PC-3 (cell line): ENCODE data around the gene DYNLT2. TPM values are rescaled to one million over a fixed set of nuclear protein-coding genes. Genes with fewer than 3 reads are reported as not detected.

Experiments
- ATAC-seq: fragments of 200-7000 bp; cut with Tn5 transposase; 2 replicates; pipeline ENCODE4 v1.9.1; 2020; ENCODE audit warnings: mild to moderate bottlenecking, moderate library complexity
- BruUV-seq: library from RNA; stranded (reverse); fragments of 400-500 nt; replicated peaks from 2 replicates; lab custom pipeline; 2021; lab: Mats Ljungman, UMichigan
- CTCF ChIA-PET: fragments of 300-600 bp; sonication (Branson Sonifier 250); formaldehyde crosslinking; loops from one replicate; lab custom pipeline; 2022; ENCODE audit warnings: antibody characterized with exemption; lab: Charles Lee
- POLR2A ChIA-PET: fragments of 300-600 bp; sonication (Branson Sonifier 250); formaldehyde crosslinking; loops from one replicate; lab custom pipeline; 2022; ENCODE audit warnings: antibody characterized with exemption; ENCODE audit not compliant: unreplicated experiment; lab: Charles Lee
- DNase-seq: peaks from one replicate; pipeline ENCODE4 v3.0.0-alpha.2; 2015
- H2AFZ ChIP-seq: fragments of 300-600 bp; sonication (generic); 2 replicates; pipeline ENCODE4 v1.6.0; 2016; ENCODE audit warnings: antibody characterized with exemption, low read length
- H3F3A ChIP-seq: fragments of 300-600 bp; sonication (generic); one replicate; pipeline ENCODE4 v1.6.0; 2017; ENCODE audit warnings: antibody characterized with exemption, low read length, control low read depth, mild to moderate bottlenecking; ENCODE audit not compliant: unreplicated experiment
- H3K27ac ChIP-seq: fragments of 300-600 bp; sonication (generic); 2 replicates; pipeline ENCODE4 v1.5.1; 2016; ENCODE audit warnings: mild to moderate bottlenecking, low read length
- H3K27me3 ChIP-seq: fragments of 300-600 bp; sonication (generic); 2 replicates; pipeline ENCODE4 v1.6.1; 2016; ENCODE audit warnings: low read length, mixed read lengths
- H3K36me3 ChIP-seq: fragments of 300-600 bp; sonication (generic); 2 replicates; pipeline ENCODE4 v1.6.1; 2016; ENCODE audit warnings: low read depth, mixed run types, low read length, mixed read lengths
- H3K4me1 ChIP-seq: fragments of 300-600 bp; sonication (generic); 2 replicates; pipeline ENCODE4 v1.5.1; 2016; ENCODE audit warnings: low read length; ENCODE audit not compliant: insufficient read depth
- H3K4me2 ChIP-seq: fragments of 300-600 bp; sonication (generic); 2 replicates; pipeline ENCODE4 v1.6.0; 2016; ENCODE audit warnings: low read length
- H3K4me3 ChIP-seq: fragments of 300-600 bp; sonication (generic); 2 replicates; pipeline ENCODE4 v1.5.1; 2016; ENCODE audit warnings: mild to moderate bottlenecking, low read length, mixed read lengths
- H3K79me2 ChIP-seq: fragments of 300-600 bp; sonication (generic); 2 replicates; pipeline ENCODE4 v1.6.1; 2017; ENCODE audit warnings: low read length, mixed read lengths
- H3K9ac ChIP-seq: fragments of 300-600 bp; sonication (generic); 2 replicates; pipeline ENCODE4 v1.6.0; 2016; ENCODE audit warnings: mild to moderate bottlenecking, low read length
- H3K9me2 ChIP-seq: fragments of 300-600 bp; sonication (generic); replicated peaks from 2 replicates; pipeline ENCODE4 v1.6.1; 2016; ENCODE audit warnings: mixed run types, low read length, mixed read lengths
- H3K9me3 ChIP-seq: fragments of 300-600 bp; sonication (generic); 2 replicates; pipeline ENCODE4 v1.6.1; 2016; ENCODE audit warnings: low read length, mixed read lengths
- H4K20me1 ChIP-seq: fragments of 300-600 bp; sonication (generic); 2 replicates; pipeline ENCODE4 v1.6.1; 2016; ENCODE audit warnings: low read length, mixed read lengths
- CTCF ChIP-seq: fragments of 300-600 bp; sonication (generic); conservative IDR thresholded peaks from 2 replicates; pipeline ENCODE4 v1.5.1; 2017; ENCODE audit warnings: antibody characterized with exemption, low read depth, mild to moderate bottlenecking, low read length
- EZH2 ChIP-seq: fragments of 300-600 bp; sonication (generic); IDR thresholded peaks from one replicate; pipeline ENCODE4 v1.6.1; 2017; ENCODE audit warnings: antibody characterized with exemption, mild to moderate bottlenecking, low read length; ENCODE audit not compliant: unreplicated experiment
- EZH2phosphoT487 ChIP-seq: fragments of 300-600 bp; sonication (generic); IDR thresholded peaks from 2 replicates; pipeline ENCODE4 v1.6.1; 2018; ENCODE audit warnings: mild to moderate bottlenecking, antibody characterized with exemption, low read length, borderline replicate concordance
- intact Hi-C: fragments of 100-400 bp; cut with micrococcal nuclease; formaldehyde crosslinking; loops from 2 replicates; pipeline ENCODE4 v1.9.0; 2023
- total RNA-seq: library from RNA; depleted of rRNA; stranded (reverse); fragments of >200 nt; gene quantifications from 2 replicates; pipeline ENCODE4 v1.2.3, GENCODE V29; 2014

The DYNLT2 gene
- total RNA-seq, 1 experiment from 2014 or later = 0.51 TPM

- Histone ChIP-seq H3K4me2 (no peak overlapping the region), H2AFZ (no peak overlapping the region), H3F3A (no peaks in the 10 kb centered on the region), H4K20me1 (no peaks in the 10 kb centered on the region), H3K36me3 (no peaks in the 10 kb centered on the region), H3K9me2 (no peaks in the 10 kb centered on the region), H3K27ac (no peak overlapping the region), H3K9ac (no peak overlapping the region), H3K9me3 (no peaks in the 10 kb centered on the region), H3K4me1 (peaks cover 14% of the 10 kb centered on the region; the same call in 1 of the 2 replicates), H3K4me3 (no peak overlapping the region), H3K79me2 (no peaks in the 10 kb centered on the region), H3K27me3 (no peaks in the 10 kb centered on the region)
- BruUV-seq = no TSS peak
- ATAC-seq (no peak), DNase-seq (no peak)
- ChIA-PET CTCF (no interaction called here), POLR2A (no interaction called here)
- intact Hi-C loops = loop anchor here (5.0 kb wide), 2 partner anchors 500 to 725 kb away; partner anchors contain the start of gene DLL1
- TF ChIP-seq CTCF = no peak
- no peak for TF ChIP-seq EZH2
- no peak for TF ChIP-seq EZH2phosphoT487
Measured at GRCh38 chr6:169792306-169793015, 41.1 kb upstream of the DYNLT2 start.

GRCh38 chr6:169791721-169792131, 40.4 kb upstream of the DYNLT2 start:
- no peaks in the 10 kb centered on the region for H3K36me3 ChIP-seq
- ATAC-seq (no peak), DNase-seq (no peak)
- H3K4me3 ChIP-seq = no peak overlapping the region
- CTCF ChIA-PET = no interaction called here
- peaks cover 14% of the 10 kb centered on the region; the same call in 1 of the 2 replicates for H3K4me1 ChIP-seq
- H3K27me3 ChIP-seq = no peaks in the 10 kb centered on the region
- H3K27ac ChIP-seq = no peak overlapping the region
- no peaks in the 10 kb centered on the region for H4K20me1 ChIP-seq
- H3F3A ChIP-seq = no peaks in the 10 kb centered on the region
- POLR2A ChIA-PET = no interaction called here
- no peaks in the 10 kb centered on the region for H3K9me2 ChIP-seq
- no peaks in the 10 kb centered on the region for H3K79me2 ChIP-seq
- BruUV-seq = no TSS peak
- H3K9me3 ChIP-seq = no peaks in the 10 kb centered on the region
- no peak overlapping the region for H3K4me2 ChIP-seq
- H2AFZ ChIP-seq = no peak overlapping the region
- TF ChIP-seq EZH2 (no peak), CTCF (no peak), EZH2phosphoT487 (no peak)
- H3K9ac ChIP-seq = no peak overlapping the region
- intact Hi-C loops = loop anchor here (5.0 kb wide), 2 partner anchors 501 to 726 kb away; partner anchors contain the start of gene DLL1
